Medulla oblongata (tissue), 1 donor: ENCODE data around the gene DCAF8.
A peak's percentile ranks its signal among the peaks of the same experiment; 100 is the strongest.
"Not testable (repeated sequence)": the region's sequence is repeated elsewhere in the genome, so short reads cannot be mapped to it uniquely, and the experiment has no call there.

ENCODE experiments used
- DNase-seq: peaks from one replicate; pipeline ENCODE4 v3.0.0-alpha.2; 2015; ENCODE audit errors: extremely low spot score

DCAF8 gene

DNA sequence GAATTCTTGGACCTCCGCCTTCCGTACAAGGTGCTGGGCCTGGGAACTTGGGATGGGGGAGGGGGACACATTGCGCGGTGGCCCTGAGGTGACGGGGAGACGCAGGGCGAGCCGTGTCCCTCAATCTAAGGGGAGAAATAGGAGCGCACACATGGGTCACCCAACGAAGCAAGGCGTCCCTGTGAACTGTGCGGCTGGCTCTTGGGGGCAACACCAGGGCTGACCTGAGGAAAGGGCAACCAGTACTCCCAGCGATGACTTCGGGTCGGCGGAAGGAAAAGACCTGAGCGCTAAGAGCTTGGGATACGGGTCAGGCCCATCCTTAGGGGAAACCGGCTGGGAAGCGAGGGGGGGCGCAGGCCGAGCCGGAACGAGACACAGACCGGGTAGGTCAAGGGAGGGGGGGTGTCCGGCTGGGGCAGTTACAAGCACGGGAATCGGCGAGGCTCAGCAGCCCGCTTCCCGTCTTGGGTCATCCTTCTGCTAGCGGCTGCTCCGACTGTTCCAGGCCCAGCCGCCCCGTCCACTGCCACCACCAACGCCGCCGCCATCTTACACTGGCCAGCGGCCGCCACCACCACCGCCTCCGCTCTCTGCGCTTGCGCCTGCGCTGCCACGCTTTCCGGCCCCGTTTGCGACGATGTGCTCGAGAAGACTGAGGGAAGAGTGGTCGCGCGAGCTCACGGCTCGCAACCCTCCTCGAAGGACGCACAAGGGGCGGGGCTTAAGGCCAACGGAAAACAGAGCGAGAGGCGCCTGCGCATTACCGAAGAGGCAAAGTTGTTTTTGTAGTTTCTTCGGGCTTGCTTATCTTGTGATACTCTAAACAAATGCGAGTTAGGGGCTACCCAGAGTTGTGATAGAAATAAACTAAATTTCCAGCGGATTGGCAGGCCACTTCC, at the start of gene DCAF8:
DCAF8 (minus strand) TSS at position 657 of the 902 bp plus-strand sequence. CDS start 18,541 bp downstream, outside the sequence.
- peak; percentile 99 for DNase-seq

DNA sequence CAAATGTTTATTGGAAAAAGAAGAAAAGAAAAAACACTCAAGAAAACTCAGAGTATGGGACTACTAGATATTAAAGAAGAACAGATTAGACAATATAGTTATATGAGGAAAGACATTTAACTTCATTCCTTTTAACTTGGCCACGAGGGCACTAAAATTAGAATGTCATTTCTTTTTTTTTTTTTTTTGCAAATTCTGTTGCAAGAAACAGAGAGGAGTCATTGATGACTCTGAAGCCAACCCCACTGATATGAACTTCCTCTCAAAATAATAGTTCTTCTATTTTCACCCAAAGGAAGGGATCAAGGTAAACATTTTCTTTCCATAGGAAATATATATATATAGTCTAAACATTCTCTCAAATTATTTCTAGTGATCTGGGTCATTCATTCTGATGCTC, 47.2 kb upstream of the DCAF8 start:
- DNase-seq = no peak

DNA sequence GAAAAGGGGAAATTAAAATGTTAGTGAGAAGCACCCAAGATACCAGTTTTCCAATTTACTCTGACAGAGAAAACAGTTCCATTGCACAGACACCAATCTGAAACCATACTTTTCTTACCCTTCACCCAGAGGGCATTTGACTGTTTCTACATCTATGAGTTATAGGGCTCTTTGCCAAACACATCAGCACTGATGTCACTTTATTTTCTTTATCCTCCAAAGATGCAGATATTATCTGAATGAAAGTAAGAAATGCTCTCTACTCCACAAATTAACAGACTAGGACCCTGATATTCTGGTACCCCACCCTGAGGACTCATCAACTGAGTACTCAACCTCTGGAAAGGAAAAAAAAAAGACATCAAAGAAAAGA, 46.8 kb upstream of the DCAF8 start:
- no peak for DNase-seq

DNA sequence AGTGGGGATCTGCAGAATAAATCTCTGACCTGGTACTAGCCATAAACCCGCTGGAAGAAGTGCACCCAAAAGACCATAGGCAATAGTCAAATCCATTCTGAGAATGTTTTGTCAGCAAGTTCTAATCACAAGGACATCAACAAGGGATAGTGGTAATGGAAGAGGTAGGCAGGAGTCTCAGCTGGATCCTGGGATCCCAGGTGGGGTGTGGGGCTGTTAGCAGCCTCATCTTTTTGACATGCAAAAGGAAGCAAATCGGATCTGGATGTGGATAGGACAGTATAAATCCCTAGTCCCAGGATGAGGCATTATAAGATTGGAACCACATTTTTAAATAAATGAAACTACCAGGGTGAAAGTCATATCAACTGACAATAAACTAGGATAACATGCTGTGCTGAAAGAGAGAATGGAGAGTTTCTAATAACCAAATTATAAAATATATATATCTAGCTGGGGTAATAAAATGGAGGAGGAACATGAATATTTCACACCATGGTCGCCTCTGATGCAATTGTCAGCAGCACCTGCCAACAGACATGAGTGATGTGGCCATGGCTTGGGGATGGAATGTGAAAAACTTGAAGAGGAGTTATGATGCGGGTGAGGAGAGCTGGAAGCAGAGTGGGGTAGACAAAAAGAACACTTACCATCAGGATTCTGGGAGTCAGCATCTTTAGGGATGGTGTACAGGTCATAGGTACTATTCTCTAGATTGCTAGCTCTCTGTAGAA, 46.3 kb upstream of the DCAF8 start:
- no peak for DNase-seq

DNA sequence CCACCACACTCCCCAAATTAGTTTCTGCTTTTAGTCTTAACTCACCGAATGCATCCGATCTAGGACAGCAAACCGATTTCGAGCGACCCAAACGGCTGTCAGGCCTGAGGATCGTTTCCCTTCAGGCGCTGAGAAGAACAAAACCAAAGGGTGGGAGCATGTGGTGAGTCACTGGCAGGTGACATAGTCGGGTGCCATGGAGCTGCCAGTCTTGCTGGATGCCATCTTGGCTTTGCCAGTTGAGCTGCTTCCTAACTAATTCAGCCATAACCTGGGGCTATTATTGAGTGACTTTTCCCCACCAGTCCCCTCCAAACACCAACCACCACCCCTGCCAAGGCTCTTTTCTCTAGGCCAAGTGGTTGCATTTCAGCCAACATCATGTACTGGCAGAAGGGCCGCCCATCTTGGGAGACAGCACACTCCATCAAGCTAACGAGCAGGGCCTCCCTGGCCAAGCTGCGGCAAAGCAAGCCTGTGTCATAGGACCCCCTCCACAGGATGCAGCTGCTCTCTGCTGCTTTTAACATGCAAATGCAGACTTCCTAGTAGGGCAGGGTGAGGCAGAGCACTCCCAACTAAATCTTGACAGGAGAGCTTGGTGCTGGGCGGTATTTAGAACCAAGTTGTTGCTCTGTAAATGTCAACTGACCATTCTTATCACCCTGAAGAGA, 44.9 kb upstream of the DCAF8 start:
- peak; percentile 30 for DNase-seq

DNA sequence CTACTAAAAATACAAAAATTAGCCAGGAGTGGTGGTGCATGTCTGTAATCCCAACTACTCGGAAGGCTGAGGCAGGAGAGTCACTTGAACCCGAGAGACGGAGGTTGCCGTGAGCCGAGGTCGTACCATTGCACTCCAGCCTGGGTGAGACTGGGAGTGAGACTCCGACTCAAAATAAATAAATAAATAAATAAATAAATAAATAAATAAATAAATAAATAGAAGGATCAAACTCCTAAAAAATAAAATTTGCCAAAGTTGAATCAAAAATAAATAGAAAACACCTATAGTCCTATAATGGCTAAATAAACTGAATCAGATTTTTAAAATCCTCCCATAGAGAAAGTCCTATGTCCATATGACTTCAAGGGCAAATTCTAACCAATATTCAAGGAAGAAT, 37.8 kb upstream of the DCAF8 start:
- DNase-seq = no peak

DNA sequence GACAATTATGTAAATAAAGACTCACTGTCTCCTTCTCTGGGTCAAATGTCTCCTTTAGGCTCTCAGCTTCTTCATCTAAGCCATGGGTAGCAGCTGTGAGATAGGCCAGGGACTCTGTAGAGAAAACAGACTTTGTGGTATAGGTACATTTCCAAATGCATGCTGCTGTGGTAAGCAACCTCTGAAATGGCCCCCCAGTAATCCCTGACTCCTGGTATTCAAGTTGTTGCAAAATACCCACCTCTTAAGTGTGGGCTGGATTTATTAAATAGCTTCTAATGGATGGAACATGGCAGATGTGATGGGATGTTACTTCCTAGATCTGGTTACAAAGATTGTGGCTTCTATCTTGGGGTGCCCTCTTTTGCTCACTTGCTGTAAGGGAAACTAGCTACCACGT, 33.7 kb upstream of the DCAF8 start:
- no peak for DNase-seq

DNA sequence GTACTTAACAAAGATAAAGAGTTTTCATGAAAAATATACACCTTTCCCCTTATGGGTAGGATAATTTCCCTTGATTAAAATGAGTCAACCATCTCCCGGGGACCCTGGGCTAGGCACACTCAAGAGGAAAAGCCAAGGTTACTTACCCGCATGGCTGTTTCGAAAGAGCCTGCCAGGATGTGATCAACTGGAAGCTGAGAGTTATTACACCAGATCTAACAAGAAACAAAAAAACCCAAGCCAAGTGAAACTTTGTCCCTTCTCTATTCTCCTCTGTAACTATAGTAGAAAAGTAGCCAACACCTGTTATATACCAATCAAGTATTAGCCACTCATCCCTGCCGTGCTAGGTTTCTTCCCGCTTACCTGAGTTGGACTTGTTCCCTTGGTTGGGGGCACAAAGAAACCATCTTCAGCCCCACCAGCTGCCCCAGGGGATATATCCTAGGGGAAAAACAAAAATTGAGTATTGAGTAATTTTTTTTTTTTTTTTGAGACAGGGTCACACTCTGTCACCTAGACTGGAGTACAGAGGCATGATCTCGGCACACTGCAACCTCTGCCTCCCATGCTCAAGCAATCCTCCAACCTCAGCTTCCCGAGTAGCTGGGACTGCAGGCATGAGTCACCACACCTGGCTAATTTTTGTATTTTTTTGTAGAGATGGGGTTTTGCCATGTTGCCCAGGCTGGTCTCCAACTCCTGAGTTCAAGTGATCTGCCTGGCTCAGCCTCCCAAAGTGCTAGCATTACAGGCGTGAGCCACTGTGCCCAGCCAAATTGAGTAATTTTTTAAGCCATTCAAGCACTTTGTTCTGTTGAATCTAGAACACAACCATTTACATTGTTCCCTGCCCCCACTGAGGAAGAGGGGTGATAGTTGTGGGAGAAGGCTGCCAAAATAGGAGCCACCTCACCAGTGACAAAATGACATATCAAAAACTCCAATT, 30.9 kb upstream of the DCAF8 start:
- DNase-seq = no peak

DNA sequence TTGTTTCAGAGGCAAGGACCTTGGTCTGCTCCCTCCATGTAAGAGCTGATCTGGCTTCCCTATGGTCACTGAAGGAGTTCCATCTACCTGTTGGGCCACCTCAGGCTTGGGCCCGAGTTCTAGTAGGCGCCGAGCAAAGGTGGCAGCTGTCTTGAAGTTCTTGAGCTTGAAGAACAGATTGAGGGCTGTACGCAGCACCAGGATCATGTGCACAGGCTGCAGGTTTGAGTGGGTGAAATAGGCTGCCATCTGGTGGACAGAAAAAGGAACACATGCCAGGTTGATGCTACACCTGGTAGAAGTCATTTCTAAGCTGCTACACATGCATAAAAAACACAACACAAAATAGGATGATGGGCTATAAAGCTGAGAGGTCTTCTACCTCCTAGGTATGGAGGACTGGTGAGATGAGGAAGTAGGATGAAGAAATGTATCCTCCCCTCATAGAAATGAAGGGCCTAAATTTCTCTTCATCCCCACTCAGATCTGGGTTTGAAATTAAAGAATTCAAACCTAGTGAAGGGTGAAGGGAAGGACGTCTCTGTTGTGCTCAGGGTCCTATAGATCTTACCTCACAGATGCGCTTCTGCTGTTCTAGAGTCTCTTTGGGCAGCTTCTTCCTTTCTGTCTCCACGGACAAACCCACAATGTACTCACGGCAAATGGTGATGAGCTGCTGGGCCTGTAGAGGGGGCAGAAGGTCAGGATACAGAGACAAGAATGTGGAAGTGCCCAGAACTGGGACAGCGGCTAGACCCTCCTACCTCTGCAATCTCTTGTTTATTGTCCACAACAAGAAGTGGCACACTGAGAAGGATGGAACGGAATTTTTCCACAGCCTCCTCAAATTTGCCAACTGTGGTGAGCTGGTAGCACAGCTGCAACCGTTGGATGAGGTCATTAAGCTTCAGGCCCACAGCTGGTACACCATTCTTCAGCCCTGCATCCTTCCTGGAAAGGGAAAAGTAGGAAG, 29.2 kb upstream of the DCAF8 start:
- peak; percentile 81 for DNase-seq

DNA sequence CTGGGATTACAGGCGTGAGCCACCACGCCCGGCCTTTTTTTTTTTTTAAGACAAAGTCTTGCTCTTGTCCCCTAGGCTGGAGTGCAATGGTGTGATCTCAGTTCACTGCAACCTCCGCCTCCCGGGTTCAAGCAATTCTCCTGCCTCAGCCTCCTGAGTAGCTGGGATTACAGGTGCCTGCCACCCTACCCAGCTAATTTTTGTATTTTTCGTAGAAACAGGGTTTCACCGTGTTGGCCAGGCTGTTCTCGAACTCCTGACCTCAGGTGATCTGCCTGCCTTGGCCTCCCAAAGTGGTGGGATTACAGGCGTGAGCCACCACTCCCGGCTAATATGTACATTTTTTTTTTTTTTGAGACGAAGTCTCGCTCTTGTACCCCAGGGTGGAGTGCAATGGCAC, 25.4 kb upstream of the DCAF8 start:
- DNase-seq = not testable (repeated sequence)

DNA sequence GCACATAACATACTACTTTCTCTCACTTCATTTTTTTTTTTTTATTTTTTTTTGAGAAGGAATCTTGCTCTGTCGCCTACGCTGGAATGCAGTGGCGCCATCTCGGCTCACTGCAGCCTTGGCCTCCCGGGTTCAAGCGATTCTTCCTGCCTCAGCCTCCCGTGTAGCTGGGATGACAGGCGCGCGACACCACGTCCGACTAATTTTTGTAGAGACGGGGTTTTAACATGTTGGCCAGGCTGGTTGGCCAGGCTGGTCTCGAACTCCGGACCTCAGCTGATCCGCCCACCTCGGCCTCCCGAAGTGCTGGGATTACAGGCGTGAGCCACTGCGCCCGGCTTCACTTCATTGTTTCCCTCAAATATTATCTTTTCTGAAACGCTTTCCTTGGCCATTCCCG, 23.2 kb upstream of the DCAF8 start:
- no peak for DNase-seq

DNA sequence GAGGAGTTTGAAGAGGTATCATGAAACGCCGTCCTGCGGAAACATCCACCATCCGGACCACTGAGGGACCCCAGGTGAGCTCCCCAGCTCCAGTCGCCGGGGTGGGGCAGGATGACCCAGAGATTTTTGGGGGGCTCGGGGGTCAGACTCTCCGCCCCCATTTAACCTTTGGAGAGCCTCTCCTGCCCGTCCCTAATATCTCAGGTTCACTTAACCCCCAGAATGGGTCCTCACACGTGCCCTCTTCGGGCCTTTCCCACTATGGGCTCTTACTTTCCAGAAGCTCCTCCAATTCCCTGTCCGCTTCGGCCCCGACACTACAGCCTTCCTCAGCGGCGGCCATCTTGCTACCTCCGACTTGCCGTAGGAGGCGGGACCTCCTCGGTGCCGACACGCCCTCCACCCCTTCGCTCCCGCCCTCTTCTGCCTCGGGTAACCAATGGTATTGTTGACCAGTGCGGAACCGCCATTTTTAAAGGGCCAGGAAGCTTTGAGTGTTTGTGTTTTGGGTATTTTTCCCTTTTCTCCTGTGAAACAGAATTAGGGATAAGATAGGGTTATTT, 22.5 kb upstream of the DCAF8 start, which contains the start of gene PEX19:
PEX19 (minus strand) TSS at position 352 of the 563 bp plus-strand sequence; CDS start at position 343, 9 bp downstream.
- peak; percentile 95 for DNase-seq

DNA sequence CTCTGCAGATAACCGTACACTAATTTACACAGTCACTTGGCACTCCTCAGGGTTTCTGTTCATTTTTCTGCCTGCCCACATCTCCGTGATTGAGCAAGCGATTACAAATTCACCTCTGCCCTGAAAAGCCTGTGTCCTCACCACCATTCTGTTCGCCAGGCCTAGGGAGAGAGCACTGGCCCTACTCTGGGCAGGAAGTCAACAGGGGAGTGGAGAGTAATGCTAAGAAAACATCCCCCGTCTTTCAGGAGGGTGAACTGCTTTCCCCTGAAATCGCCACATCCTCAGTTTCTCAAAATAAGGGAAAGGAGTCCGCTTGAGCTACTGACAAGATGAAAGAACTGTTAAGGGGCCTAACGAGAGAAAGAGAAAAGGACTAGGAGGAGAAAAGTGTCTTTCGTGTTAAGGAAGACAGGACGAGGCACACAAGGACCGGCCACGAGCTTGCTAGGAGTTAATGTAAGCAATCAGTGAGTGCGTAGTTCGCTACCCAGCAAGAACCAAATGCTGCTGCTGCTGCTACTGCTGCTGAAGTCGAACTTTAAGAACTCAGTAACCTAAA, 22.0 kb upstream of the DCAF8 start:
- peak; percentile 16 for DNase-seq

DNA sequence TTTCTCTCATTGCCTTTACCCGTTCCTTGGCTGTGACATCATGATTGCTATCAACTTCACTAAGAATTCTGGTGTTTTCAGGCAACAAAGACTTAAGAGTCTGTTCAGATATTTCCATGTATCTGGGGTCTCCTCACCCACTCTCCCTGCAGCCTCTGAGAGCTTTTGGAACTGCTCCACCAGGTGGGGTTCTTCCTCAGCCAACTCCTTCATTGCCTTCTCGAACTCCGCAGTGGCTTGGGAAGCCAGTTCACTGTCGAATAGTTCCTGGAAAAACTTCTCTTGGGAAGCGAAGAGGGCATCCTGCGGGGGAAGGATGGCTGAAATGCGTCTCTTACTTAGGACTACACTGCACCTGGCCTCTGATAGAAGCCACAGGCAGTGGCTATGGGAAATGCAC, 20.5 kb upstream of the DCAF8 start:
- no peak for DNase-seq

DNA sequence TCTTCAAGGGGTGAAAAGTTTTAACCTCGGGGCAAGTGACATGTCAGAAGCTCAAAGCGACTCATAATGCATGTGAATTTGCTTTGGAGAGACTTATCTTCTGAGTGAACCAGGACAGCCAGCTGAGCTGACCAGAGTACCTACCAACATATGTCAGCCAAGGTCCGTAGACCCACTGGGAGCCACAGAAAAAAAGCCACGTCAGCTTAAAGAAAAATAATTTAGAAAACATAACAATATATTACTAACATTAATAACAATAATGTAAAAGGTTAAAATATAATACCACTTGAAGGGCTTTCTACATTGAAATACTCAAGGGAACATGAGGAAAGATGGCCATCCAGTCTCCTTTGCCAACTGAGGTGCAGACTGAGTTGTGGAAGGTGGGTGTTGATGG, 15.6 kb upstream of the DCAF8 start:
- no peak for DNase-seq

DNA sequence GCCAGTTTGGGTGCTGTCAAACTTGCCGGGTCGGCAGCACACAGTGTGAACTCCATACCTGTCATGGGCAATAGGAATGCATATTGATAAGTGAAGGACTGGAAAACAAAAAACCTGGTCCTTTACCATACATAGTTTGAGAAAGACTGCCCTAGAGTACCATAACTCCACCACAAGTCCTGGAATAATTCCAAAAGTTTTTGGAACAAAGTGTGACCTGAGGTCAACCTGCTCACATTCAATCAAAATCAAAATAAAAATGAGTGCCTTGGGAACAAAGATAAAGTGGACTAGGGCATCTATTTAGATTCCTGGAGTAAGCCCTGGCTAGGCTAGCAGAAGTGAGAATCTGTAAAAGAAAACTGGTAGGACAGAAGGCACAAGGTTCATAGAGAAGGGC, 15.0 kb upstream of the DCAF8 start:
- DNase-seq = no peak

DNA sequence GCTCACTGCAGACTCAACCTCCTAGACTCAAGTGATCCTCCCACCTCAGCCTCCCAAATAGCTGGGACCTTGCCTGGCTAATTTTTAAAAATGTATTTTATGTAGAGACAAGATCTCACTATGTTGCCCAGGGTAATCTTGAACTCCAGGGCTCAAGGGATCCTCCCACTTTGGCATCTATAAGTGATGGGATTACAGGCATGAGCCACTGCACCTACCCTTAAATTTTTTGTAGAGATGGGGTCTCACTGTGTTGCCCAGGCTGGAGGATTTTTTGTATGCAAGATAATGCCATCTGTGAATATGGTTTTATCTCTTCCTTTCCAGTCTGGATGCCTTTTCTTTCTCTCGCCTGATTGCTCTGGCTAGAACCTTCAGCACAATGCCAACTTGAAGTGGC, 8.7 kb upstream of the DCAF8 start:
- DNase-seq = no peak

DNA sequence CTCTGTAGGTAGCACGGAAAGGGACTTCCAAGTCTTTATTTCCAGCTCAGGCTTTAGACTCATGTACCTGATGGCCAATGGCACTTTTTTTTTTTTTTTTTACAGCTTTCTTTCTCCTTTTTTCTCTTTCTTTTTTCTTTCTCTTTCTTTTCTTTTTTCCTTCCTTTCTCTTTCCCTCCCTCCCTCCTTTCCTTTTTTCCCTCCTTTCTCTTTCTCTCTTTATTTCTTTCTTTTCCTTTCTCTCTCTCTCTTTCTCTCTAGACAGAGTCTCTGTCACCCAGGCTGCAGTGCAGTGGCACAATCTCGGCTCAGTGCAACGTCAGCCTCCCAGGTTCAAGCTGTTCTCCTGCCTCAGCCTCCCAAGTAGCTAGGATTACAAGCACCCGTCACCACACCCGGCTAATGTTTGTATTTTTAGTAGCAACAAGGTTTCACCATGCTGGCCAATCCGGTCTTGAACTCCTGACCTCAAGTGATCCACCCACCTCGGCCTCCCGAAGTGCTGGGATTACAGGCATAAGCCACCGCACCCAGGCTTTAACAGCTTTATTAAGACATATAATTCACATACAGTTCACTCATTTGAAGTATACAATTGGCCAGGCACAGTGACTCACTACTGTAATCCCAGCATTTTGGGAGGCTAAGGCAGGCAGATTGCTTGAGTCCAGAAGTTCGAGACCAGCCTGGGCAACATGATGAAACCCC, 5.1 kb upstream of the DCAF8 start:
- no peak for DNase-seq
